Keratinocyte (primary cell): ENCODE measurements around the gene OR4X1. TPM values are rescaled to one million over a fixed set of nuclear protein-coding genes. Genes with fewer than 3 reads are reported as not detected.

Experiments used
- DNase-seq: peaks from one replicate; pipeline ENCODE4 v3.0.0-alpha.2; 2011; ENCODE audit warnings: low read depth, missing footprints, low spot score
- FAIRE-seq: peaks from 2 replicates; lab custom pipeline; 2011; peaks lifted over from hg19 to GRCh38; lab: Jason Lieb, UNC
- H2AFZ ChIP-seq: 2 replicates; pipeline ENCODE4 v1.6.0; 2012; ENCODE audit warnings: low read length, control low read depth, inconsistent platforms; ENCODE audit not compliant: control insufficient read depth
- H3K27ac ChIP-seq: 2 replicates; pipeline ENCODE4 v1.5.1; 2011; ENCODE audit warnings: low read length; ENCODE audit not compliant: control insufficient read depth, insufficient read depth
- H3K27me3 ChIP-seq: 3 replicates; pipeline ENCODE4 v1.6.0; 2011; ENCODE audit warnings: low read length; ENCODE audit not compliant: control insufficient read depth, insufficient read depth; ENCODE audit errors: extremely low read depth
- H3K36me3 ChIP-seq, 2 experiments: 2 replicates in 1 of 2; 3 replicates in 1 of 2; pipeline ENCODE4 v1.5.1; 2011; ENCODE audit warnings: low read length in 2 of 2, mild to moderate bottlenecking in 1 of 2; ENCODE audit not compliant: control insufficient read depth in 2 of 2, insufficient read depth in 2 of 2; ENCODE audit errors: extremely low read depth in 1 of 2
- H3K4me1 ChIP-seq: 3 replicates; pipeline ENCODE4 v1.5.1; 2011; ENCODE audit warnings: low read length; ENCODE audit not compliant: control insufficient read depth, insufficient read depth; ENCODE audit errors: extremely low read depth
- H3K4me2 ChIP-seq: 3 replicates; pipeline ENCODE4 v1.6.0; 2011; ENCODE audit warnings: low read depth, low read length; ENCODE audit not compliant: control insufficient read depth, insufficient read depth; ENCODE audit errors: extremely low read depth
- H3K4me3 ChIP-seq, 3 experiments: fragments of 200-600 bp in 1 of 3; sonication (generic) in 1 of 3; 2 replicates in 2 of 3; 3 replicates in 1 of 3; pipeline ENCODE4 v1.5.1; 2011 to 2016; ENCODE audit warnings: low read length in 3 of 3, mild to moderate bottlenecking in 3 of 3, control low read depth in 2 of 3, inconsistent platforms in 1 of 3, low read depth in 1 of 3, mixed read lengths in 1 of 3, mixed run types in 1 of 3, moderate library complexity in 1 of 3; ENCODE audit not compliant: control insufficient read depth in 2 of 3, insufficient read depth in 2 of 3; ENCODE audit errors: extremely low read depth in 1 of 3
- H3K79me2 ChIP-seq: 2 replicates; pipeline ENCODE4 v1.6.0; 2012; ENCODE audit warnings: low read length; ENCODE audit not compliant: control insufficient read depth, insufficient read depth
- H3K9ac ChIP-seq: 3 replicates; pipeline ENCODE4 v1.6.0; 2011; ENCODE audit warnings: low read length; ENCODE audit not compliant: control insufficient read depth, insufficient read depth; ENCODE audit errors: extremely low read depth
- H3K9me1 ChIP-seq: 3 replicates; pipeline ENCODE4 v1.6.0; 2011; ENCODE audit warnings: low read length; ENCODE audit not compliant: control insufficient read depth, insufficient read depth; ENCODE audit errors: extremely low read depth
- H3K9me3 ChIP-seq: 2 replicates; pipeline ENCODE4 v1.5.1; 2012; ENCODE audit warnings: low read depth, low read length; ENCODE audit not compliant: control insufficient read depth
- H4K20me1 ChIP-seq: 3 replicates; pipeline ENCODE4 v1.6.0; 2011; ENCODE audit warnings: low read length; ENCODE audit not compliant: control insufficient read depth, insufficient read depth; ENCODE audit errors: extremely low read depth
- EZH2 ChIP-seq: IDR thresholded peaks from one replicate; pipeline ENCODE4 v1.6.1; 2012; ENCODE audit warnings: inconsistent platforms, mild to moderate bottlenecking, low read length, moderate library complexity
- dilution Hi-C: fragments of 300-500 bp; cut with MboI; formaldehyde crosslinking; loops from one replicate; pipeline ENCODE4 v1.7.0; 2020; ENCODE audit warnings: low sequenced_read_pairs; ENCODE audit not compliant: extremely low pct_ligation_motif_present
- polyA plus RNA-seq, 5 experiments: library from polyadenylated mRNA; depleted of rRNA in 3 of 5; stranded (reverse) in 3 of 5; stranded (forward) in 1 of 5; unstranded in 1 of 5; fragments of >200 nt; gene quantifications; 1 replicate in 1 of 5; 2 replicates in 3 of 5; 3 replicates in 1 of 5; pipeline versions ENCODE4 v1.2.1 to v1.2.3, GENCODE V29; 2011 to 2012; ENCODE audit warnings: missing spikeins in 2 of 5, low read depth in 1 of 5, low replicate concordance in 1 of 5
- TF ChIP-seq, protein P1 (sequence below), 3 experiments: IDR thresholded peaks in 1 of 3; conservative IDR thresholded peaks in 1 of 3; optimal IDR thresholded peaks in 1 of 3; 2 replicates in 2 of 3; 3 replicates in 1 of 3; pipeline versions ENCODE3 to v1.5.1; 2011; ENCODE audit warnings: low read length in 3 of 3, mild to moderate bottlenecking in 3 of 3, moderate library complexity in 2 of 3, control low read depth in 1 of 3, inconsistent platforms in 1 of 3; ENCODE audit not compliant: insufficient read depth in 2 of 3; ENCODE audit errors: extremely low read depth in 1 of 3

The OR4X1 gene
- polyA plus RNA-seq, 1 donor (not counting 4 experiments of a cell fraction or from before 2014, with no cell fraction given), result not detected

DNA sequence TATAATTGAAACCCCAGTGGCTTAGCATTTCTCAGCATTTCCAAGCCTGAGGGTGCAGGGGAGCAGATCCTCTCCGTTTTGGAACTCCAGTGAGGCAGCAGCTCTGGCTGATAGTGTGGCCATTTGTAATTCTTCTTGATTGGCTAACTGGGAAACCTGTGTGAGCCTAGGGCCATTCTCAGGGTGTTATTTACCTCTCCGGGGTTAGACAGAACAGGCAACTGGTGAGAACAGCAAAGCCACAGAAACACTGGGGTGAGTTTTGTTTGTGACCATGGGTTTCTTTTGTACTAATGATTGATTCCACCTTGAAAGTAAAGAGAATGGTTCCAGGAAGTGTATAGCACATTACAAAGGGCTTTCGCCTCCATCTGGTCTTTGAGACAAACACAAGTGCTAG is 21.2 kb upstream of the OR4X1 start:
- no peak overlapping the region for H2AFZ ChIP-seq
- no peak overlapping the region for H3K4me3 ChIP-seq
- TF ChIP-seq, protein P1, sequence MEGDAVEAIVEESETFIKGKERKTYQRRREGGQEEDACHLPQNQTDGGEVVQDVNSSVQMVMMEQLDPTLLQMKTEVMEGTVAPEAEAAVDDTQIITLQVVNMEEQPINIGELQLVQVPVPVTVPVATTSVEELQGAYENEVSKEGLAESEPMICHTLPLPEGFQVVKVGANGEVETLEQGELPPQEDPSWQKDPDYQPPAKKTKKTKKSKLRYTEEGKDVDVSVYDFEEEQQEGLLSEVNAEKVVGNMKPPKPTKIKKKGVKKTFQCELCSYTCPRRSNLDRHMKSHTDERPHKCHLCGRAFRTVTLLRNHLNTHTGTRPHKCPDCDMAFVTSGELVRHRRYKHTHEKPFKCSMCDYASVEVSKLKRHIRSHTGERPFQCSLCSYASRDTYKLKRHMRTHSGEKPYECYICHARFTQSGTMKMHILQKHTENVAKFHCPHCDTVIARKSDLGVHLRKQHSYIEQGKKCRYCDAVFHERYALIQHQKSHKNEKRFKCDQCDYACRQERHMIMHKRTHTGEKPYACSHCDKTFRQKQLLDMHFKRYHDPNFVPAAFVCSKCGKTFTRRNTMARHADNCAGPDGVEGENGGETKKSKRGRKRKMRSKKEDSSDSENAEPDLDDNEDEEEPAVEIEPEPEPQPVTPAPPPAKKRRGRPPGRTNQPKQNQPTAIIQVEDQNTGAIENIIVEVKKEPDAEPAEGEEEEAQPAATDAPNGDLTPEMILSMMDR (optimal IDR thresholded peaks at IDR 0.05 in 1 of 3, IDR thresholded peaks at IDR 0.05 in 1 of 3, conservative IDR thresholded peaks at IDR 0.05 in 1 of 3; ENCODE audit: extremely low read depth in 1 of 3, insufficient read depth in 2 of 3, low read length in 3 of 3), result no peak
- TF ChIP-seq EZH2, result no peak
- no peaks in the 10 kb centered on the region for H4K20me1 ChIP-seq
- H3K9me3 ChIP-seq, result no peaks in the 10 kb centered on the region
- H3K9ac ChIP-seq, result no peak overlapping the region
- no peak overlapping the region for H3K27ac ChIP-seq
- no peaks in the 10 kb centered on the region for H3K27me3 ChIP-seq
- H3K4me1 ChIP-seq, result no peaks in the 10 kb centered on the region
- no peaks in the 10 kb centered on the region for H3K79me2 ChIP-seq
- FAIRE-seq (no peak), DNase-seq (no peak)
- dilution Hi-C loops, result no loop called here
- H3K36me3 ChIP-seq, result no peaks in the 10 kb centered on the region
- no peak overlapping the region for H3K4me2 ChIP-seq
- H3K9me1 ChIP-seq, result no peaks in the 10 kb centered on the region

DNA sequence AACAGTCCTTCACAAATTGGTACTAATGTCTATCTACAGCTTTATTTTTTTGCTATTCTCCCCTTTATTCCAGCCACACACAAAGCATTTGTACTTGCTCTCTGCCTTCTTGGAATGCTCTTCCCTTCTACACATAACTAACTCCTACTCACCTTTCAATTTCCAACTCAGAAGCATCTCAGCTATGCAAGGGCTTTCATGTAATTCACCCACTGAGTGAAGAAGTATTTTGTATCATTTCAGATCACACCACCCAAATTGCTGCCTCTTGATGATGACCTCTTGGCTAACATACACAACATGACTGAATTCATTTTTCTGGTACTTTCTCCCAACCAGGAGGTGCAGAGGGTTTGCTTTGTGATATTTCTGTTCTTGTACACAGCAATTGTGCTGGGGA is 18.9 kb upstream of the OR4X1 start, which contains the start of gene OR4X2:
OR4X2 (plus strand) TSS at position 301 of the 400 bp plus-strand sequence; CDS start at position 301, 0 bp downstream.
- Histone ChIP-seq H3K9me3 (no peaks in the 10 kb centered on the region), H3K27me3 (no peaks in the 10 kb centered on the region), H3K36me3 (no peaks in the 10 kb centered on the region), H3K79me2 (no peaks in the 10 kb centered on the region), H3K27ac (no peak within 1 kb of the TSS), H3K4me3 (no peak within 1 kb of the TSS), H3K4me1 (no peaks in the 10 kb centered on the region), H4K20me1 (no peaks in the 10 kb centered on the region), H3K4me2 (no peak within 1 kb of the TSS), H3K9me1 (no peaks in the 10 kb centered on the region), H3K9ac (no peak within 1 kb of the TSS), H2AFZ (no peak within 1 kb of the TSS)
- DNase-seq (no peak), FAIRE-seq (no peak)
- no peak for TF ChIP-seq EZH2
- TF ChIP-seq, protein P1 (optimal IDR thresholded peaks at IDR 0.05 in 1 of 3, IDR thresholded peaks at IDR 0.05 in 1 of 3, conservative IDR thresholded peaks at IDR 0.05 in 1 of 3; ENCODE audit: extremely low read depth in 1 of 3, insufficient read depth in 2 of 3, low read length in 3 of 3), result no peak
- dilution Hi-C loops, result no loop called here
